Natural killer cell treated with Interleukin-12 subunit alpha and Interleukin-12 subunit beta and Interleukin-15 and Interleukin-18, amount 100 ng/mL, for 72 hours (primary cell): Measurements from ENCODE around the gene LDB1. TPM values are rescaled to one million over a fixed set of nuclear protein-coding genes. Genes with fewer than 3 reads are reported as not detected.

ENCODE experiments used
- ATAC-seq, 2 donors: fragments of 150-1000 bp; cut with Tn5 transposase in 1 of 2; sonication (Bioruptor Pico), chemical (Tn5 transposase) in 1 of 2; 2 replicates each; pipeline ENCODE4 v1.10.0; 2021
- DNase-seq: peaks from one replicate; pipeline ENCODE4 v3.0.0; 2022; ENCODE audit warnings: low spot score
- H3K27ac Mint-ChIP-seq, 2 donors: 1 replicate in 1 of 2; 2 replicates in 1 of 2; pipeline ENCODE4 v1.8.0; 2022; ENCODE audit warnings: mixed read lengths in 2 of 2, mild to moderate bottlenecking in 1 of 2, moderate library complexity in 1 of 2
- H3K27me3 Mint-ChIP-seq, 2 donors: 1 replicate in 1 of 2; 2 replicates in 1 of 2; pipeline ENCODE4 v1.8.0; 2022; ENCODE audit warnings: mixed read lengths in 2 of 2
- H3K36me3 Mint-ChIP-seq: one replicate; pipeline ENCODE4 v1.8.0; 2022; ENCODE audit warnings: mixed read lengths
- H3K4me1 Mint-ChIP-seq, 2 donors: 1 replicate in 1 of 2; 2 replicates in 1 of 2; pipeline ENCODE4 v1.8.0; 2022; ENCODE audit warnings: low read depth in 2 of 2, mixed read lengths in 2 of 2, mild to moderate bottlenecking in 1 of 2
- H3K4me3 Mint-ChIP-seq: one replicate; pipeline ENCODE4 v1.8.0; 2022; ENCODE audit warnings: mixed read lengths
- H3K9me3 Mint-ChIP-seq: 2 replicates; pipeline ENCODE4 v1.8.0; 2022; ENCODE audit warnings: mixed read lengths
- total RNA-seq, 2 donors: library from RNA; stranded (reverse); gene quantifications; one replicate each; pipeline ENCODE4 v1.2.3, GENCODE V29; 2022

Gene LDB1
- total RNA-seq = 10 to 100 TPM; 61.8 to 87.9 TPM

GRCh38 chr10:102120142-102120990, at the start of gene LDB1:
Gene LDB1 (minus strand): TSS chr10:102120368. CDS start chr10:102120110, 258 bp downstream.
- no peaks in the 10 kb centered on the region for H3K36me3 Mint-ChIP-seq
- ATAC-seq (peak; percentile 81 to 90), DNase-seq (peak; percentile 85)
- H3K4me1 Mint-ChIP-seq = peaks cover 38 to 44% of the 10 kb centered on the region in 2 donors
- H3K27ac Mint-ChIP-seq = peak within 1 kb of the TSS; percentile 80 to 90
- H3K4me3 Mint-ChIP-seq = peak within 1 kb of the TSS; percentile 88
- no peaks in the 10 kb centered on the region for H3K9me3 Mint-ChIP-seq
- H3K27me3 Mint-ChIP-seq = no peaks in the 10 kb centered on the region

GRCh38 chr10:102167861-102168260, 47.7 kb upstream of the LDB1 start:
- no peak overlapping the region for H3K27ac Mint-ChIP-seq
- H3K4me3 Mint-ChIP-seq = no peak overlapping the region
- no peaks in the 10 kb centered on the region for H3K9me3 Mint-ChIP-seq
- DNase-seq (no peak), ATAC-seq (no peak)
- H3K36me3 Mint-ChIP-seq = peaks cover 5% of the 10 kb centered on the region
- peaks cover 0 to 5% of the 10 kb centered on the region in 2 donors for H3K4me1 Mint-ChIP-seq
- H3K27me3 Mint-ChIP-seq = no peaks in the 10 kb centered on the region

- Mint-ChIP-seq H3K4me3 (no peak overlapping the region), H3K4me1 (peaks cover 3 to 5% of the 10 kb centered on the region in 2 donors), H3K36me3 (peaks cover 31% of the 10 kb centered on the region), H3K9me3 (no peaks in the 10 kb centered on the region), H3K27ac (peak overlapping the region in 1 of 2 donors; percentile 47), H3K27me3 (no peaks in the 10 kb centered on the region)
- no peak for DNase-seq
- no peak for ATAC-seq
Measured at GRCh38 chr10:102163342-102163989, 43.3 kb upstream of the LDB1 start.

DNA sequence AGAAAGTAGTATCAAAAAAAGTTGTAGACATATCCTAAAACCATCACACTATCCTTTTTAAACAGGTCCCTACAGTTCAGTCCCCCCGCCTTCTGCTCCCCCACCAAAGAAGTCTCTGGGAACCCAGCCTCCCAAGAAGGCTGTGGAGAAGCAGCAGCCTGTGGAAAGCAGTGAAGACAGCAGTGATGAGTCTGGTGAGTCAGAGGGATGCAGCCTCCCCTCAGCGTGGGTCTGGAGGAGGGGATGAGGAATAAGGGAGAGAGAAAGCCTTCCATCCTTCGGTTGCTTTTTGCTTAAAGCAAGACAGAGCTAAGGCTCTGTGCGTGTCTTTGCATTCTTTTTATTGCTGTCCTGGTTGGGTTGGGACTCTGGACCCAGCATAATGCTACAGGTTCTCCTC, 39.7 kb upstream of the LDB1 start:
- no peaks in the 10 kb centered on the region for H3K9me3 Mint-ChIP-seq
- peak overlapping the region in 1 of 2 donors; percentile 51 for H3K27ac Mint-ChIP-seq
- no peak for DNase-seq
- no peaks in the 10 kb centered on the region for H3K27me3 Mint-ChIP-seq
- H3K36me3 Mint-ChIP-seq = peaks cover 46% of the 10 kb centered on the region
- H3K4me3 Mint-ChIP-seq = no peak overlapping the region
- no peak for ATAC-seq
- peaks cover 9 to 13% of the 10 kb centered on the region in 2 donors for H3K4me1 Mint-ChIP-seq

GRCh38 chr10:102159051-102159597, 39.0 kb upstream of the LDB1 start:
- Mint-ChIP-seq H3K9me3 (no peaks in the 10 kb centered on the region), H3K27me3 (no peaks in the 10 kb centered on the region), H3K27ac (no peak overlapping the region), H3K4me1 (peaks cover 13 to 14% of the 10 kb centered on the region in 2 donors), H3K4me3 (no peak overlapping the region), H3K36me3 (peaks cover 46% of the 10 kb centered on the region)
- DNase-seq (no peak), ATAC-seq (no peak)

DNA sequence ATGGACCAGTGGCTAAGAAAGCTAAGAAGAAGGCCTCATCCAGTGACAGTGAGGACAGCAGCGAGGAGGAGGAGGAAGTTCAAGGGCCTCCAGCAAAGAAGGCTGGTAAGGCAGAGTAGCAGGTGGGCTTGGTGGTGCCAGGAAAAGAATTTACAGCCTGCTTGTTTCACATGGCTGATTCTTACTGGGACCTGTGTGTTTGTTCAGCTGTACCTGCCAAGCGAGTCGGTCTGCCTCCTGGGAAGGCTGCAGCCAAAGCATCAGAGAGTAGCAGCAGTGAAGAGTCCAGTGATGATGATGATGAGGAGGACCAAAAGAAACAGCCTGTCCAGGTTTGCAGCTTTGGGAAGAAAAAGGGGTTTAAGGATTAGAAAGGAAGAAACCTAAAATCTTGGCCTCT, 37.1 kb upstream of the LDB1 start:
- Mint-ChIP-seq H3K4me1 (peaks cover 26 to 28% of the 10 kb centered on the region in 2 donors), H3K4me3 (no peak overlapping the region), H3K36me3 (peaks cover 49% of the 10 kb centered on the region), H3K27me3 (no peaks in the 10 kb centered on the region), H3K27ac (no peak overlapping the region), H3K9me3 (no peaks in the 10 kb centered on the region)
- DNase-seq (no peak), ATAC-seq (no peak)

DNA sequence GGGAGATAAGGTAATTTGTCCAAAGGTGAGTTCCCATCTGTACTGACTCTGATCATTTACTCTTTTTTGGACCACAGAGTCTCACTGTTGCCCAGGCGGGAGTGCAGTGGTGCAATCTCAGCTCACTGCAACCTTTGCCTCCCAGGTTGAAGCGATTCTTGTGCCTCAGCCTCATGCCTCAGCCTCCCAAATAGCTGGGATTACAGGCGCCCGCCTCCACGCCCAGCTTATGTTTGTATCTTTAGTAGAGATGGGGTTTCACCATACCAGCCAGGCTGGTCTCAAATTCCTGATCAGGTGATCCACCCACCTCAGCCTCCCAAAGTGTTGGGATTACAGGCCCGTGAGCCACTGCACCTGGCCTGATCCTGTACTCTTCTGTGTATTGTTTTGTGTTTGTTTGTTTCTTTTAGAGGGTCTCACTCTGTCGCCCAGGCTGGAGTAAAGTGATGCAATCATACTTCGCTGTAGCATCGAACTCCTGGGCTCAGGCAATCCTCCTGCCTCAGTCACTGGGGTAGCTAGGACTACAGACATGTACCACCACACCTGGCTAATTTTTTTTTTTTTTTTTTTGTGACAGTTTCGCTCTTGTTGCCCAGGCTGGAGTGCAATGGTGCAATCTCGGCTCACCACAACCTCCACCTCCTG, 34.4 kb upstream of the LDB1 start:
- H3K27ac Mint-ChIP-seq = peak overlapping the region; percentile 37 to 48
- ATAC-seq (no peak), DNase-seq (no peak)
- H3K4me1 Mint-ChIP-seq = peaks cover 36 to 38% of the 10 kb centered on the region in 2 donors
- H3K9me3 Mint-ChIP-seq = no peaks in the 10 kb centered on the region
- peak overlapping the region; percentile 63 for H3K4me3 Mint-ChIP-seq
- peaks cover 39% of the 10 kb centered on the region for H3K36me3 Mint-ChIP-seq
- H3K27me3 Mint-ChIP-seq = no peaks in the 10 kb centered on the region

GRCh38 chr10:102153093-102153620, 33.0 kb upstream of the LDB1 start:
- peaks cover 33% of the 10 kb centered on the region for H3K36me3 Mint-ChIP-seq
- peaks cover 36 to 38% of the 10 kb centered on the region in 2 donors for H3K4me1 Mint-ChIP-seq
- no peaks in the 10 kb centered on the region for H3K9me3 Mint-ChIP-seq
- no peak for ATAC-seq
- peak overlapping the region; percentile 96 for H3K4me3 Mint-ChIP-seq
- no peaks in the 10 kb centered on the region for H3K27me3 Mint-ChIP-seq
- no peak for DNase-seq
- H3K27ac Mint-ChIP-seq = peak overlapping the region; percentile 93 to 95

DNA sequence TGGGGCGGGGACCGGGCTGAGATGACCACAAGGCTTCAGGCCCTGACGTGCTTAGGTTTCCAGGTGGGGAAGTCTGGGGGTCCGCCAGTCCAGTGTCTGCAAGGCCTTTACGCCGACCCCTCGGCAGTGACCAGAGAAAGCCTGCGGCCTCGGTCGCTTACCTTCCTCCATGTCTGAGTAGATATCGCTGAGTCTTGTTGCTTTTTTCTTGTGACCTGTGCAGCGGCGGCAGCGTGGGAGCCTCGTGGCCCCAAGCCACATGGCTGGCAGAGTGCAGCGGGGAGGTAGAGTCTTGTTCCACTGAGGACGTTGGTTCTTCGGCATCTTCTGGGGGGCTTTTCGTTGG, 32.4 kb upstream of the LDB1 start:
- H3K36me3 Mint-ChIP-seq = peaks cover 36% of the 10 kb centered on the region
- DNase-seq (no peak), ATAC-seq (peak; percentile 5 to 28)
- H3K4me1 Mint-ChIP-seq = peaks cover 37 to 38% of the 10 kb centered on the region in 2 donors
- H3K9me3 Mint-ChIP-seq = no peaks in the 10 kb centered on the region
- peak overlapping the region; percentile 96 for H3K4me3 Mint-ChIP-seq
- peak overlapping the region; percentile 93 to 95 for H3K27ac Mint-ChIP-seq
- H3K27me3 Mint-ChIP-seq = no peaks in the 10 kb centered on the region

GRCh38 chr10:102151774-102152544, 31.8 kb upstream of the LDB1 start, which contains the start of gene NOLC1:
Gene NOLC1 (plus strand): TSS chr10:102152389. CDS start chr10:102152411, 22 bp downstream.
- Mint-ChIP-seq H3K36me3 (peaks cover 35% of the 10 kb centered on the region), H3K4me1 (peaks cover 35 to 41% of the 10 kb centered on the region in 2 donors), H3K27me3 (no peaks in the 10 kb centered on the region), H3K9me3 (no peaks in the 10 kb centered on the region), H3K27ac (peak within 1 kb of the TSS; percentile 93 to 95), H3K4me3 (peak within 1 kb of the TSS; percentile 96)
- DNase-seq (peak; percentile 100), ATAC-seq (peak; percentile 97 to 98)

DNA sequence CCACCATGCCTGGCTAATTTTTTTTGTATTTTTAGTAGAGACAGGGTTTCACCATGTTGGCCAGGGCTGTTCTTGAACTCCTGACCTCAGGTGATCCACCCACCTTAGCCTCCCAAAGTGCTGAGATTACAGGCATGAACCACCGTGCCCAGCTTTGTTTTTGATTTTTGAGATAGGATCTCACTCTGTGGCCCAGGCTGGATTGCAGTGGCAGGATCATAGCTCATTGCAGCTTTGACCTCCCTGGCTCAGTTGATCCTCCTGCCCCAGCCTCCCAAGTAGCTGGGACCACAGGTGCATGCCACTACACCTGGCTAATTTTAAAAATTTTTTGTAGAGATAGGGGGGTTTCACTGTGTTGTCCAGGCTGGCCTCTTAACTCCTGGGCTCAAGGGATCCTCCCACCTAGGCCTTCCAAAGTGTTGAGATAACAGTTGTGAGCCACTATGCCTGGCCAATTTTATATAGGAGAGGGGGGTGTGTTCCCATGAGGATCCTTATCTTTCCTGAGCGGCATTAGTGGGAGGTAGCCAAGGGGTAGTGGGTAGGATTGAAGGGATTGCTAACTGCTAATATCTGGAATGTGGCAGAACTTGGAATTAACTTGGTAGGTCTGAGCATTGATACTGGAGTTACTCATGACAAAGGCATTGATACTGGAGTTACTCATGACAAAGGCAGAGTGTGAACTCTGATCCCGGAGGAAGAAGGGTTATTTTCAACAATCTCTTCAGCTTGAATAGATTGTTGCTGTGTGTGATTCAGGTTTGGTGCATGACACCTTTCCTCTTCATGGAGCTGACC, 31.0 kb upstream of the LDB1 start:
- ATAC-seq (no peak), DNase-seq (no peak)
- Mint-ChIP-seq H3K27me3 (no peaks in the 10 kb centered on the region), H3K9me3 (no peaks in the 10 kb centered on the region), H3K36me3 (peaks cover 33% of the 10 kb centered on the region), H3K4me3 (peak overlapping the region; percentile 96), H3K4me1 (peaks cover 33 to 39% of the 10 kb centered on the region in 2 donors), H3K27ac (peak overlapping the region; percentile 93 to 95)

DNA sequence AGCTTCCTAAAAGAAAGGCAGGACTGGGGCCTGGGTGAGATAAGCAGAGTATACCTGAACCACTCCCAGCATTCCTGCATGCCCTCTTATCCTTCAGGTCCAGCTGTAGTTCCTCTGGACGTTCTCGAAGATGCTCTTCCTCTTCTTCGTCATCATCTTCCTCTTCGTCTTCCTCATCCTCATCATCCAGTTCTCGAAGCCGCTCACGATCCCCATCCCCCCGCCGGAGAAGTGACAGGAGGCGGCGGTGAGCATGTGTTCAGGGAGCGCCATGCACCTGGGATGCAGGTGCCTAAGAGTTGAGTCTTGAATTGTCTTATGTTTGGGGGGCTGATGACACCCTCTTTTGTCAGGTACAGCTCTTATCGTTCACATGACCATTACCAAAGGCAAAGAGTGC, 28.1 kb upstream of the LDB1 start:
- Mint-ChIP-seq H3K27ac (peak overlapping the region in 1 of 2 donors; percentile 9), H3K4me1 (peaks cover 25 to 31% of the 10 kb centered on the region in 2 donors), H3K36me3 (peaks cover 39% of the 10 kb centered on the region), H3K27me3 (no peaks in the 10 kb centered on the region), H3K9me3 (no peaks in the 10 kb centered on the region), H3K4me3 (no peak overlapping the region)
- ATAC-seq = no peak
- DNase-seq = no peak
